H9 (cell line): ENCODE data around the gene ADGRD1. TPM values are rescaled to one million over a fixed set of nuclear protein-coding genes. Genes with fewer than 3 reads are reported as not detected.

ENCODE experiments used
- DNase-seq: peaks from one replicate; pipeline ENCODE4 v3.0.0-alpha.2; 2017
- H2AFZ ChIP-seq: one replicate; pipeline ENCODE4 v1.6.1; 2013; ENCODE audit warnings: mild to moderate bottlenecking, low read length, control low read depth, moderate library complexity
- H2AK5ac ChIP-seq: 2 replicates; pipeline ENCODE4 v1.6.1; 2013; ENCODE audit warnings: low read length, control low read depth, mixed read lengths; ENCODE audit not compliant: insufficient read length
- H2BK120ac ChIP-seq: one replicate; pipeline ENCODE4 v1.6.1; 2013; ENCODE audit warnings: low read depth, mild to moderate bottlenecking, low read length, control low read depth, inconsistent platforms; ENCODE audit not compliant: poor library complexity, severe bottlenecking
- H2BK12ac ChIP-seq: 2 replicates; pipeline ENCODE4 v1.6.1; 2013; ENCODE audit warnings: low read length, control low read depth, mixed read lengths, low read depth; ENCODE audit not compliant: insufficient read length
- H2BK15ac ChIP-seq: 2 replicates; pipeline ENCODE4 v1.6.1; 2013; ENCODE audit warnings: low read depth, low read length, control low read depth
- H2BK20ac ChIP-seq: one replicate; pipeline ENCODE4 v1.6.1; 2013; ENCODE audit warnings: low read depth, mild to moderate bottlenecking, low read length, control low read depth, inconsistent platforms; ENCODE audit not compliant: poor library complexity, severe bottlenecking
- H2BK5ac ChIP-seq: 2 replicates; pipeline ENCODE4 v1.6.1; 2013; ENCODE audit warnings: low read length, control low read depth, mixed read lengths; ENCODE audit not compliant: insufficient read length
- H3K14ac ChIP-seq: 2 replicates; pipeline ENCODE4 v1.6.1; 2013; ENCODE audit warnings: low read length, control low read depth; ENCODE audit not compliant: insufficient read depth
- H3K18ac ChIP-seq: 2 replicates; pipeline ENCODE4 v1.6.1; 2013; ENCODE audit warnings: low read depth, mild to moderate bottlenecking, mixed read lengths, low read length, control low read depth; ENCODE audit not compliant: insufficient read length
- H3K23ac ChIP-seq: 2 replicates; pipeline ENCODE4 v1.6.1; 2013; ENCODE audit warnings: low read length, control low read depth, mixed read lengths, low read depth; ENCODE audit not compliant: insufficient read length
- H3K23me2 ChIP-seq: 2 replicates; pipeline ENCODE4 v1.6.1; 2013; ENCODE audit warnings: low read depth, mild to moderate bottlenecking, mixed read lengths, low read length, control low read depth; ENCODE audit not compliant: insufficient read length, poor library complexity, severe bottlenecking
- H3K27ac ChIP-seq: 2 replicates; pipeline ENCODE4 v1.5.1; 2013; ENCODE audit warnings: low read length, control low read depth, mixed read lengths, low read depth; ENCODE audit not compliant: insufficient read length
- H3K27me3 ChIP-seq: 2 replicates; pipeline ENCODE4 v1.6.1; 2013; ENCODE audit warnings: low read length, control low read depth, inconsistent platforms; ENCODE audit not compliant: insufficient read depth
- H3K4ac ChIP-seq: 2 replicates; pipeline ENCODE4 v1.6.1; 2013; ENCODE audit warnings: low read depth, mild to moderate bottlenecking, control low read depth, inconsistent platforms, low read length, moderate library complexity
- H3K4me1 ChIP-seq: 2 replicates; pipeline ENCODE4 v1.6.1; 2013; ENCODE audit warnings: low read length, control low read depth, inconsistent platforms; ENCODE audit not compliant: insufficient read depth
- H3K4me2 ChIP-seq: 2 replicates; pipeline ENCODE4 v1.6.1; 2013; ENCODE audit warnings: low read length, control low read depth, mixed read lengths; ENCODE audit not compliant: insufficient read length, insufficient read depth
- H3K56ac ChIP-seq: 2 replicates; pipeline ENCODE4 v1.6.1; 2013; ENCODE audit warnings: low read depth, mild to moderate bottlenecking, mixed read lengths, low read length, control low read depth; ENCODE audit not compliant: insufficient read length
- H3K79me1 ChIP-seq: 2 replicates; pipeline ENCODE4 v1.6.1; 2013; ENCODE audit warnings: low read depth, mild to moderate bottlenecking, moderate library complexity, low read length, control low read depth, inconsistent platforms; ENCODE audit not compliant: insufficient read depth, poor library complexity, severe bottlenecking
- H3K79me2 ChIP-seq: 2 replicates; pipeline ENCODE4 v1.6.1; 2013; ENCODE audit warnings: low read length, control low read depth, inconsistent platforms; ENCODE audit not compliant: insufficient read depth
- H3K9ac ChIP-seq: 2 replicates; pipeline ENCODE4 v1.6.1; 2013; ENCODE audit warnings: low read length, control low read depth, mixed read lengths; ENCODE audit not compliant: insufficient read length; ENCODE audit errors: extremely low read depth
- H3K9me3 ChIP-seq: one replicate; pipeline ENCODE4 v1.6.1; 2013; ENCODE audit warnings: low read depth, low read length, inconsistent platforms; ENCODE audit not compliant: control insufficient read depth
- H3T11ph ChIP-seq: one replicate; pipeline ENCODE4 v1.6.1; 2013; ENCODE audit warnings: mild to moderate bottlenecking, low read length, control low read depth, inconsistent platforms
- H4K20me1 ChIP-seq: one replicate; pipeline ENCODE4 v1.6.1; 2013; ENCODE audit not compliant: control insufficient read depth, insufficient read length, insufficient read depth
- H4K5ac ChIP-seq: 2 replicates; pipeline ENCODE4 v1.6.1; 2013; ENCODE audit warnings: low read depth, mild to moderate bottlenecking, mixed read lengths, low read length, control low read depth; ENCODE audit not compliant: insufficient read length
- H4K8ac ChIP-seq: replicated peaks from 2 replicates; pipeline ENCODE4 v1.6.1; 2013; ENCODE audit warnings: low read length, control low read depth, mixed read lengths, low read depth; ENCODE audit not compliant: insufficient read length
- H4K91ac ChIP-seq: 2 replicates; pipeline ENCODE4 v1.6.1; 2013; ENCODE audit warnings: low read depth, mild to moderate bottlenecking, moderate library complexity, mixed read lengths, low read length, control low read depth; ENCODE audit not compliant: insufficient read length
- H3K27ac Mint-ChIP-seq, 3 experiments: 2 replicates in 2 of 3; 3 replicates in 1 of 3; pipeline ENCODE4 v1.8.0; 2020 to 2021; ENCODE audit warnings: mixed read lengths in 3 of 3, mild to moderate bottlenecking in 1 of 3, moderate library complexity in 1 of 3
- H3K27me3 Mint-ChIP-seq: 2 replicates; pipeline ENCODE4 v1.8.0; 2021; ENCODE audit warnings: low read depth, mild to moderate bottlenecking, moderate library complexity, mixed read lengths
- H3K36me3 Mint-ChIP-seq, 3 experiments: 2 replicates in 2 of 3; 3 replicates in 1 of 3; pipeline ENCODE4 v1.8.0; 2020 to 2021; ENCODE audit warnings: low read depth in 3 of 3, mixed read lengths in 3 of 3; ENCODE audit not compliant: insufficient read depth in 1 of 3
- H3K4me1 Mint-ChIP-seq, 2 experiments: 2 replicates each; pipeline ENCODE4 v1.8.0; 2020; ENCODE audit warnings: mixed read lengths in 2 of 2
- H3K4me3 Mint-ChIP-seq, 2 experiments: 2 replicates in 1 of 2; 3 replicates in 1 of 2; pipeline ENCODE4 v1.8.0; 2020 to 2021; ENCODE audit warnings: mild to moderate bottlenecking in 2 of 2, mixed read lengths in 2 of 2, moderate library complexity in 1 of 2
- H3K9me3 Mint-ChIP-seq, 2 experiments: 2 replicates in 1 of 2; 3 replicates in 1 of 2; pipeline ENCODE4 v1.8.0; 2020; ENCODE audit warnings: mild to moderate bottlenecking in 2 of 2, mixed read lengths in 2 of 2, moderate library complexity in 1 of 2
- total RNA-seq: library from RNA; stranded (reverse); gene quantifications from 2 replicates; pipeline ENCODE4 v1.2.1, GENCODE V29; 2021
- TF ChIP-seq, protein P1 (sequence below): fragments of 200-600 bp; sonication (generic); conservative IDR thresholded peaks from 3 replicates; pipeline ENCODE4 v1.8.0; 2021; ENCODE audit warnings: antibody characterized with exemption, mild to moderate bottlenecking

ADGRD1 gene
- total RNA-seq, 1 experiment from 2014 or later, result 0.52 TPM

DNA sequence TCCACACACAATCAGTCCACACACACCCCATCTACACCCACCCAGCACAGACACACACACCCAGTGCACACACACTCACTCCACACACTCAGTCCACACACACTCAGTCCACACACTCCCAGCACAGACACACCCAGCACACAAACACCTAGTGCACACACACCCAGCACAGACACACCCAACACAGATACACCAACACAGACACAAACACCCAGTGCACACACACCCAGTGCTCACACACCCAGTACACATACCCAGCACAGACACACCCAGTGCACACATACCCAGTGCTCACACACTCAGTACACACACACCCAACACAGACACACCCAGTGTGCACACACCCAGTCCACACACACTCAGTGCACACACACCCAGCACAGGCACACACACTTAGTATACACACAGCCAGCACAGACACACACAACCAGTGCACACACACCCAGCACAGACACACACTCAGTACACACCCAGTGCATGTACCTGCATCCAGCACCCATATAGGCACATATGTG is 63.8 kb downstream of the ADGRD1 start:
- H3K79me2 ChIP-seq, result no peaks in the 10 kb centered on the region
- no peak overlapping the region for H3K14ac ChIP-seq
- no peaks in the 10 kb centered on the region for H3K9me3 ChIP-seq
- no peak overlapping the region for H2BK20ac ChIP-seq
- H3K27ac Mint-ChIP-seq, result peak overlapping the region in 2 of 3 experiments; percentile 13 to 64; a peak in 3 of 7 replicates
- no peak overlapping the region for H3K23ac ChIP-seq
- H2BK120ac ChIP-seq, result no peak overlapping the region
- peaks cover 20% of the 10 kb centered on the region for H3K27me3 Mint-ChIP-seq
- H4K8ac ChIP-seq, result no peak overlapping the region
- H3K79me1 ChIP-seq, result no peaks in the 10 kb centered on the region
- H3K4me1 Mint-ChIP-seq, result peaks cover 2 to 4% of the 10 kb centered on the region in 2 experiments; a peak in 2 of 4 replicates
- H4K91ac ChIP-seq, result no peak overlapping the region
- H3K23me2 ChIP-seq, result no peaks in the 10 kb centered on the region
- H3K56ac ChIP-seq, result no peak overlapping the region
- H3K18ac ChIP-seq, result no peak overlapping the region
- no peaks in the 10 kb centered on the region; the same call in 1 of the 2 replicates for H3K27me3 ChIP-seq
- H2AFZ ChIP-seq, result no peak overlapping the region
- DNase-seq, result no peak
- H4K5ac ChIP-seq, result no peak overlapping the region
- no peak overlapping the region for H2AK5ac ChIP-seq
- H3K4me2 ChIP-seq, result no peak overlapping the region
- TF ChIP-seq, protein P1, sequence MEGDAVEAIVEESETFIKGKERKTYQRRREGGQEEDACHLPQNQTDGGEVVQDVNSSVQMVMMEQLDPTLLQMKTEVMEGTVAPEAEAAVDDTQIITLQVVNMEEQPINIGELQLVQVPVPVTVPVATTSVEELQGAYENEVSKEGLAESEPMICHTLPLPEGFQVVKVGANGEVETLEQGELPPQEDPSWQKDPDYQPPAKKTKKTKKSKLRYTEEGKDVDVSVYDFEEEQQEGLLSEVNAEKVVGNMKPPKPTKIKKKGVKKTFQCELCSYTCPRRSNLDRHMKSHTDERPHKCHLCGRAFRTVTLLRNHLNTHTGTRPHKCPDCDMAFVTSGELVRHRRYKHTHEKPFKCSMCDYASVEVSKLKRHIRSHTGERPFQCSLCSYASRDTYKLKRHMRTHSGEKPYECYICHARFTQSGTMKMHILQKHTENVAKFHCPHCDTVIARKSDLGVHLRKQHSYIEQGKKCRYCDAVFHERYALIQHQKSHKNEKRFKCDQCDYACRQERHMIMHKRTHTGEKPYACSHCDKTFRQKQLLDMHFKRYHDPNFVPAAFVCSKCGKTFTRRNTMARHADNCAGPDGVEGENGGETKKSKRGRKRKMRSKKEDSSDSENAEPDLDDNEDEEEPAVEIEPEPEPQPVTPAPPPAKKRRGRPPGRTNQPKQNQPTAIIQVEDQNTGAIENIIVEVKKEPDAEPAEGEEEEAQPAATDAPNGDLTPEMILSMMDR, result no peak
- H3K4me3 Mint-ChIP-seq, result no peak overlapping the region; a peak in 1 of 5 replicates
- no peak overlapping the region for H2BK15ac ChIP-seq
- no peak overlapping the region for H3T11ph ChIP-seq
- no peak overlapping the region for H3K9ac ChIP-seq
- H2BK5ac ChIP-seq, result no peak overlapping the region
- no peaks in the 10 kb centered on the region for H3K4me1 ChIP-seq
- H3K4ac ChIP-seq, result no peak overlapping the region
- no peak overlapping the region for H3K27ac ChIP-seq
- H4K20me1 ChIP-seq, result no peaks in the 10 kb centered on the region
- H3K9me3 Mint-ChIP-seq, result peaks cover 0 to 2% of the 10 kb centered on the region in 2 experiments; a peak in 1 of 5 replicates
- no peak overlapping the region for H2BK12ac ChIP-seq
- no peaks in the 10 kb centered on the region for H3K36me3 Mint-ChIP-seq
